ENCODE results near the gene USP43.

USP43 gene

DNA sequence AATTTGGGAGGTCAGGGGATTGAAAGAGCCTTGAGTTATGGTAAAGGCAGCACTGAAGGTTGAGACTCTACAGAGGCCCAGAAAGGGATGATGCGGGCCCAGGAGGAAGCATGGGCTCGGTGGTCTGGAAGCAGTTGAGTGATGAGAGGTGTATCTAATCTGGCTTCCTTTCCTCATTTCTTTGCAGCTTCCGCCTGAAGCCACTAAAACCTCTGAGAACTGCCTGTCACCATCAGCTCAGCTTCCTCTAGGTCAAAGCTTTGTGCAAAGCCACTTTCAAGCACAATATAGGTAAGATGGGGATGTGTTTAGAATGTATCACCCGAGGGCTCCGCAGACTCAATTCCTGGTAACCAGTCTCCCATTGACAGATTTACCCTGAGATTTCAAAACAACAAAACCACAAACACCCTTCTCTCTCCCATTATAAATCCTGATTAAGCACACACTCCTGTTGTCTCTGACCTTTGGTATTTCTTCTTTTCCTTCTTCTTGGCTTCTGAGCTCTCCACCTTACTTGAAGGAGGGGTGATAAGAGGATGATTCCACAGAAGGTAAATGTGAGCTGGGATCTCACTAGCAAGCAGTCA lies 21.2 kb downstream of the USP43 start:
- no peak overlapping the region for H3K27ac ChIP-seq
- TF ChIP-seq, protein P1, sequence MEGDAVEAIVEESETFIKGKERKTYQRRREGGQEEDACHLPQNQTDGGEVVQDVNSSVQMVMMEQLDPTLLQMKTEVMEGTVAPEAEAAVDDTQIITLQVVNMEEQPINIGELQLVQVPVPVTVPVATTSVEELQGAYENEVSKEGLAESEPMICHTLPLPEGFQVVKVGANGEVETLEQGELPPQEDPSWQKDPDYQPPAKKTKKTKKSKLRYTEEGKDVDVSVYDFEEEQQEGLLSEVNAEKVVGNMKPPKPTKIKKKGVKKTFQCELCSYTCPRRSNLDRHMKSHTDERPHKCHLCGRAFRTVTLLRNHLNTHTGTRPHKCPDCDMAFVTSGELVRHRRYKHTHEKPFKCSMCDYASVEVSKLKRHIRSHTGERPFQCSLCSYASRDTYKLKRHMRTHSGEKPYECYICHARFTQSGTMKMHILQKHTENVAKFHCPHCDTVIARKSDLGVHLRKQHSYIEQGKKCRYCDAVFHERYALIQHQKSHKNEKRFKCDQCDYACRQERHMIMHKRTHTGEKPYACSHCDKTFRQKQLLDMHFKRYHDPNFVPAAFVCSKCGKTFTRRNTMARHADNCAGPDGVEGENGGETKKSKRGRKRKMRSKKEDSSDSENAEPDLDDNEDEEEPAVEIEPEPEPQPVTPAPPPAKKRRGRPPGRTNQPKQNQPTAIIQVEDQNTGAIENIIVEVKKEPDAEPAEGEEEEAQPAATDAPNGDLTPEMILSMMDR (IDR thresholded peaks at IDR 0.05): no peak
- no peak for TF ChIP-seq ZFX (IDR thresholded peaks at IDR 0.05; ENCODE audit: borderline replicate concordance)

- no peak for TF ChIP-seq ZFX (IDR thresholded peaks at IDR 0.05; ENCODE audit: borderline replicate concordance)
- TF ChIP-seq, protein P1 (IDR thresholded peaks at IDR 0.05): no peak
- H3K27ac ChIP-seq: peak overlapping the region; percentile 75; the same call in 1 of the 2 replicates
These were observed 23.2 kb downstream of the USP43 start for GRCh38 chr17:9668517-9668916.

- peak overlapping the region; percentile 75 for H3K27ac ChIP-seq
- TF ChIP-seq ZFX (IDR thresholded peaks at IDR 0.05; ENCODE audit: borderline replicate concordance): no peak
- TF ChIP-seq, protein P1 (IDR thresholded peaks at IDR 0.05): no peak
These were observed 24.3 kb downstream of the USP43 start for GRCh38 chr17:9669551-9670008.

- peak overlapping the region; percentile 75 for H3K27ac ChIP-seq
- TF ChIP-seq, protein P1 (IDR thresholded peaks at IDR 0.05): no peak
- TF ChIP-seq ZFX (IDR thresholded peaks at IDR 0.05; ENCODE audit: borderline replicate concordance): no peak
These were observed 25.3 kb downstream of the USP43 start for GRCh38 chr17:9670596-9670995.

DNA sequence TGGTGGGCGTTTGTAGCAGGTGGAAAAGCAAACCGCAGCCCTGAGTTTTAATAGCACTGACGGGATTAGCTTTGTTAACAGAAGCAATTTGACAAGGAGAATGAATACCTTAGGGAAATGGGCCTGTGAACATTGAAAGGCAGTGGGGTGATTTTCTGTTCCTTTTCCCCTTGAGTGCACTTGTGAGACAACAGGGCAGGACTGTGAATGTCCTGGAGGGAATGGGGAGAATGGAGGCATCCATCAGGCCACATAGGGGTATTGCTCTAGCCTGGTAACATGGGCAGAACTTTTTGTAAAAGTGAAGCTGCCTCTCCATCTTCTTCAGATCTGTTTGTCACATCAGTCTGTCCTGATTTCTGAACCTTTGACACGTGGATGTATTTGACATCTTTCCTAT lies 26.2 kb downstream of the USP43 start:
- peak overlapping the region; percentile 75 for H3K27ac ChIP-seq
- TF ChIP-seq, protein P1 (IDR thresholded peaks at IDR 0.05): no peak
- TF ChIP-seq ZFX (IDR thresholded peaks at IDR 0.05; ENCODE audit: borderline replicate concordance): no peak

DNA sequence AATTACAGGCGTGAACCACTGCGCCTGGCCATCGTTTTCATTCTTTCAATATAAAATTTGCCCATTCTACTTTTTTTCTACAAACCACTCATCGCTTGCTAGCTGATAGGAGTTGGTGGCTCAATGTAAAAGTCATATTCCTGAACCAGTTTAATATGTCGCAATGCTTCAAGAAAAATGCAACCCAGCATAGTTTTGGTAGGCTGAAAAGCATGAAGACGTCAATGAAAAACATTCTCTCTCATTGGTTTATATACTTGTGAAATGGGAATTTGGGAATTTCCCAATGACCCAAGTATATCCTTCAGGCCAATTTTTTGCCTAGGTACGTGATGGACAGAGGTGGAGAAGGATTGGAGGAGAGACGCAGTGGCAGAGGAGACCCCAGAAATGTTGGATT lies 26.9 kb downstream of the USP43 start:
- peak overlapping the region; percentile 75 for H3K27ac ChIP-seq
- TF ChIP-seq, protein P1 (IDR thresholded peaks at IDR 0.05): no peak
- TF ChIP-seq ZFX (IDR thresholded peaks at IDR 0.05; ENCODE audit: borderline replicate concordance): no peak

DNA sequence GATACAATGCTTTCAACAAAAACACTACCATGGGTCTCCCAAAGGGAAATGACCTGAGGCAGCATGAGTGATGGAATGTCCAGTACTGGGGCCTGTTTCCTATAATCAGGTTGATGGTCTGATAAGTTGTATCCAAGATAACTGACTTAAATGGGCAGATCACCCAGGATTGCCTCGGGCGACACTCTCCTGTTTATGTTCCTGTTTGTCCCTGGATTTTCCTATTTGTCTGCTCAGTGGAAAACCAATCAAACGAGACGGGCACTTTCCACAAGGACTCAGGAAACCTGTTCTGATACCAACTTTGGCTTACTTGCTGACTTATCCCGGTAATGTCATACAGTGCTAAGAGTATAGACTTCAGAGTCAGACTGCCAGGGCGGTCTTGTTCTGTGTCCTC lies 27.4 kb downstream of the USP43 start:
- H3K27ac ChIP-seq: peak overlapping the region; percentile 75
- TF ChIP-seq, protein P1 (IDR thresholded peaks at IDR 0.05): no peak
- TF ChIP-seq ZFX (IDR thresholded peaks at IDR 0.05; ENCODE audit: borderline replicate concordance): no peak

All from 22Rv1 (cell line).